ENCODE measurements around the gene OR5AN1.

The OR5AN1 gene

GRCh38 chr11:59413646-59414045 is 55.0 kb downstream of the OR5AN1 start:
- no peak for TF ChIP-seq CTCF (IDR thresholded peaks at IDR 0.05)

GRCh38 chr11:59415111-59415510 is 56.4 kb downstream of the OR5AN1 start:
- TF ChIP-seq CTCF (IDR thresholded peaks at IDR 0.05): no peak

- TF ChIP-seq CTCF (IDR thresholded peaks at IDR 0.05): no peak
Measured at GRCh38 chr11:59416613-59417012, 57.9 kb downstream of the OR5AN1 start.

- no peak for TF ChIP-seq CTCF (IDR thresholded peaks at IDR 0.05)
Measured at GRCh38 chr11:59417023-59417422, 58.3 kb downstream of the OR5AN1 start.

GRCh38 chr11:59418156-59418555 is 59.5 kb downstream of the OR5AN1 start:
- TF ChIP-seq CTCF (IDR thresholded peaks at IDR 0.05): no peak

All from LNCAP (cell line).